ENCODE data around the gene PCDH9.

Gene PCDH9

DNA sequence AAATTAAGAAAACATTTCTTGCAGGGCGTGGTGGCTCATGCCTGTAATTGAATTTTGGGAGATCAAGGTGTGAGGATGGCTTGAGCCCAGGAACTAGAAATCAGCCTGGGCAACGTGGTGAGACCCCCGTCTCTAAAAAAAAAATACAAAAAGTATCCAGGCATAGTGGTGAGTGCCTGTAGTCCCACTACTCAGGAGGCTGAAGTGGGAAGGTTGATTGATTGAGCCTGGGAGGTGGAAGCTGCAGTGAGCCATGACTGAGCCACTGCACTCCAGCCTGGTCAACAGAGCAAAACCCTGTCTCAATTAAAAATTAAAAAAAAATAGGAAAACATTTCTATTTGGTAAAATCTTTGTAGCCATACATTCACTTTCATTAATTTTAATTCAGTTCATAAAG, 526.5 kb downstream of the PCDH9 start:
- Mint-ChIP-seq H3K9me3 (no peaks in the 10 kb centered on the region), H3K36me3 (ENCODE audit: low read depth) (no peaks in the 10 kb centered on the region), H3K4me3 (no peak overlapping the region), H3K4me1 (no peaks in the 10 kb centered on the region), H3K27me3 (no peaks in the 10 kb centered on the region), H3K27ac (no peak overlapping the region)
- no peak for DNase-seq
- no peak for ATAC-seq

DNA sequence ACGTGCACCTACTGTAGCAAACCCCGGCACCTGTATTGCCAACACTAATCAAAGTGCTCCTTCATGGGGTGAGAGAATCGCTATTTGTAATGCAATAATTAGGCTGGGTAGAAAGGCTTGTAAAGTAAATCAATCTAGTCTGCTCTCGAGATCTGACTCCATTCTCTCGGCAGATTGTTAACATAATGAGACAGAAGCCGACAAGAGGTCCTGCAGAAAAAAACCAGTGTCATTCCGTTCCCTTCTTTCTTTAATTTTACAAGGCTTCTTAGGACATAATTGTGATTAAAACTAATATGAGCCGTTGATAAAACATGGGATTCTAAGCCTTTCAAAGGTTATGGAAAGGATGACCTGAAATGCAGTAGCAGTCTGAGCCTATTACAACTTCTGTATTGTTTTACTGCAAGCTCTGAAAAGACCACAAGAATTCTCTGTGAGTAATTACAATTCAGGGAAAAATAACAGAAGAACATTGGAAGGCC, 530.0 kb downstream of the PCDH9 start:
- ATAC-seq (no peak), DNase-seq (no peak)
- no peaks in the 10 kb centered on the region for H3K27me3 Mint-ChIP-seq
- no peaks in the 10 kb centered on the region for H3K36me3 Mint-ChIP-seq (ENCODE audit: low read depth)
- H3K4me1 Mint-ChIP-seq, result no peaks in the 10 kb centered on the region
- H3K27ac Mint-ChIP-seq, result no peak overlapping the region
- no peaks in the 10 kb centered on the region for H3K9me3 Mint-ChIP-seq
- H3K4me3 Mint-ChIP-seq, result no peak overlapping the region

DNA sequence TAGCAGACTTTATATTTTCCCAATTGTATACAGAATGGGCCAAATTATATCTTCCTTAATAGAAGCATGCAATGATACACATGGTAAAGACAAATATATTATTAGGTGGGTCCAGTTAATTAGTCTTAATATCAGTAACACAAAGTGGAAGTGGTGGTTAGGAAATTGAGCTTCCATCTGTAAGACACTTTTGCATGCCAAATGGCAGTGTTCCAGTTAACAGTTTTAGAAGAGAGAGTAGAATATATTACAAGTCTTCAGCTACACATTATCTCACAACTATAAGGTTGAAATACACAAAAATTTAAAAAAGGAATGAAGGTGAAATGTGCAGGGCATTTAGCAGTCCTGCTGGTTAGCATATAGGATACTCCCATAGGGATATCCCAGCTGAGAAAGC, 536.5 kb downstream of the PCDH9 start:
- no peak overlapping the region for H3K27ac Mint-ChIP-seq

DNA sequence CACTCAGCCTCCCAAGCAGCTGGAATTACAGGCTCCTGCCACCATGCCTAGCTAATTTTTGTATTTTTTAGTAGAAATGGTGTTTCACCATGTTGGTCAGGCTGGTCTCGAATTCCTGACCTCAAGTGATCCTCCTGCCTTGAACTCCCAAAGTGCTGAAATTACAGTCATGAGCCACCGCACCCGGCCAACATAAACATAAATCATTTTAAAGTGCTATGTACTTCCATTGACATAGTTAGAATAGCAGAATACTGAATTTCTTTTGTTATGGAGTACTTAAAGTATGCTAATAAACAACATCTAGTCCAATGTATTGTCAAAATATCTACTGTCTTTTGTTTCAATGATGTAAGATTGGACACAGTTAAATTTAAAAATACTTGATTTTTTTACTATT, 539.0 kb downstream of the PCDH9 start:
- H3K4me1 Mint-ChIP-seq, result no peaks in the 10 kb centered on the region
- no peak overlapping the region for H3K4me3 Mint-ChIP-seq
- H3K27me3 Mint-ChIP-seq, result no peaks in the 10 kb centered on the region
- H3K9me3 Mint-ChIP-seq, result no peaks in the 10 kb centered on the region
- no peak for ATAC-seq
- no peaks in the 10 kb centered on the region for H3K36me3 Mint-ChIP-seq (ENCODE audit: low read depth)
- DNase-seq, result no peak
- H3K27ac Mint-ChIP-seq, result no peak overlapping the region

More for the DNA sequence above, 536.5 kb downstream of the PCDH9 start:
- DNase-seq (no peak), ATAC-seq (no peak)
- H3K4me1 Mint-ChIP-seq, result no peaks in the 10 kb centered on the region
- H3K9me3 Mint-ChIP-seq, result no peaks in the 10 kb centered on the region
- no peak overlapping the region for H3K4me3 Mint-ChIP-seq
- H3K27me3 Mint-ChIP-seq, result no peaks in the 10 kb centered on the region
- no peaks in the 10 kb centered on the region for H3K36me3 Mint-ChIP-seq (ENCODE audit: low read depth)

DNA sequence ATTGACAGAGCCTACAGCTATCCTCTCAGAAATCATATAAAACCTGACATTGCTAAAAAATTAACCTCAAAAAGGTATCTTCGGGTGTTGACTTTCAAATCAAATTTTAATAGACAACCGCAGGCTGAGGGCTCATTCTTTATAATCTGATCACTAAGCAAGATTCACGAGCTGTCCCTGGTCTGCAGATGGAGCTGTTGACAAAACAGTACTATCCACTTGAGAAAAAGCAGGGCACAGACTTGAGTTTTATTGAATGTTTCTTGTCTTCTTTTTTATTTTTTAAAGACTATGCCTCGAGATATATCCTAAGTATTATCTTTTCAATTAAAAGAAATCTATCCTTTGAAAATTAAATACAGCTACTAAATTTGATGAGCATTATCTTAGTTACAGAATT, 540.5 kb downstream of the PCDH9 start:
- H3K36me3 Mint-ChIP-seq (ENCODE audit: low read depth), result peaks cover 2% of the 10 kb centered on the region
- H3K4me1 Mint-ChIP-seq, result no peaks in the 10 kb centered on the region
- ATAC-seq (no peak), DNase-seq (no peak)
- no peak overlapping the region for H3K4me3 Mint-ChIP-seq
- H3K9me3 Mint-ChIP-seq, result peaks cover 3% of the 10 kb centered on the region
- H3K27me3 Mint-ChIP-seq, result no peaks in the 10 kb centered on the region
- no peak overlapping the region for H3K27ac Mint-ChIP-seq

DNA sequence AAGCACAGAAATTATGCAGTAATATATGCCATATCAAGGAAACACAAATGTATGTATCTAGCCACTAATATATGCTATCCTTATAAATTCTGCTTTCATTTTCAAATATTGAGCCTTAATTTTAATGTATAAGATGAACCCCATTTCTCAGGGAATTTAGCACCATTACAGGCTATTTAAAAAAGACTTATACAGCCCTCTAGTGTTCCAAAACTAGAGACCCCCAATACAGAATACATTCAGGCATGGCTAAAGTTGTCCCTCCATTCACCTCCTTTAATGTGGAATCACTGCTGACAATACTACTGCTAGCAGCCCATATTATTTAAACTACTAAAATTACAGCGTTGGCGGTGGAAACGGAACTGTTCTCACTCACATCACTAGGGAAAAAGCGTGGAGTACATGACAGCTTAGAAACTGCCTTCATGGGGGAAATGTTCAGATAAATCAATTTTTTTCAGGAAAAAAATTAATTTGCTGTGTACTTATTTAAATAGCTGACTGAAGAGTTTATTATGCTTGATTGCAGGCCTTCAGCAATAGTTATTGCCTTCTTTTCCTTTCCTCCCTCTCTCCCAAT, 541.0 kb downstream of the PCDH9 start:
- H3K4me3 Mint-ChIP-seq, result no peak overlapping the region
- peaks cover 3% of the 10 kb centered on the region for H3K36me3 Mint-ChIP-seq (ENCODE audit: low read depth)
- no peaks in the 10 kb centered on the region for H3K4me1 Mint-ChIP-seq
- peaks cover 5% of the 10 kb centered on the region for H3K9me3 Mint-ChIP-seq
- no peak for ATAC-seq
- DNase-seq, result no peak
- H3K27ac Mint-ChIP-seq, result no peak overlapping the region
- no peaks in the 10 kb centered on the region for H3K27me3 Mint-ChIP-seq

DNA sequence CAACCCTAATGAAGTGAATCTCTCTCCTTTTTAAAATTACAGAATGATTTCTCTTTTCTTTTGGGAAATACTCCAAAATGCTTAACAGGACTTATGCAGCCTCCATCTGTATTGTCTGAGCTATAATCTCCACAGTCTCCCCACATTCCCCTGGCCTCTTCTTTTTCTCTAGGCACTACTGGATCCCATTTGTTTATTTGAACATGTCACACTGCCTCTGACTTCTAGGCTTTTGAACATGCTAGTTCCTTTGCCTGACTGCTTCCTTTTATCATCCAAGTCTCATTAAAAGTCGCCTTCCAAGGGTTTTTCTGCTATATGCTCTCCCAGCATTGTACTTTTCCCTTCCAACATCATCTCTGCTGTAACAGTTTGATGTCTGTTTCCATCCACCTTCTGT, 548.7 kb downstream of the PCDH9 start:
- DNase-seq (no peak), ATAC-seq (no peak)
- Mint-ChIP-seq H3K9me3 (peaks cover 5% of the 10 kb centered on the region), H3K36me3 (ENCODE audit: low read depth) (peaks cover 3% of the 10 kb centered on the region), H3K27me3 (no peaks in the 10 kb centered on the region), H3K27ac (no peak overlapping the region), H3K4me3 (no peak overlapping the region), H3K4me1 (no peaks in the 10 kb centered on the region)

DNA sequence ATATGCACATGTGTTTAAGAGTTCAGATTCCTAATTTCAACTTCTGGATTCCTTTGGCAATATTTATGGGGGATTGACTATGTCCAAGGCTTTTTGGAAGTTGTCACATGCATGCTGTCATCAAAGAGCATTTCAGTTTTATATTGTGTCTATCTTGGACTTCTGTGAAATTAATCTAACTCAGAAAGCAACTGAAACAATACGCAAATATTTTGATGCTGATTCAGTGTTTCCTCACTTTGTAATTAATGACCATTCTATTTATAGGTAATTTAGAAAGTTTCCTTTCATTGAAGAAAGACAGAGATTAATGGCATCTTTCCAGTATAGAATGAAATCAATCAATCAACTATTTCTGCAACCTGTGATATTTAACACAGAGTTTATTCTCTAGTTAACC, 550.1 kb downstream of the PCDH9 start:
- H3K4me1 Mint-ChIP-seq, result no peaks in the 10 kb centered on the region
- H3K27me3 Mint-ChIP-seq, result no peaks in the 10 kb centered on the region
- peaks cover 5% of the 10 kb centered on the region for H3K9me3 Mint-ChIP-seq
- DNase-seq, result no peak
- no peak overlapping the region for H3K27ac Mint-ChIP-seq
- no peak overlapping the region for H3K4me3 Mint-ChIP-seq
- ATAC-seq, result no peak
- peaks cover 3% of the 10 kb centered on the region for H3K36me3 Mint-ChIP-seq (ENCODE audit: low read depth)

DNA sequence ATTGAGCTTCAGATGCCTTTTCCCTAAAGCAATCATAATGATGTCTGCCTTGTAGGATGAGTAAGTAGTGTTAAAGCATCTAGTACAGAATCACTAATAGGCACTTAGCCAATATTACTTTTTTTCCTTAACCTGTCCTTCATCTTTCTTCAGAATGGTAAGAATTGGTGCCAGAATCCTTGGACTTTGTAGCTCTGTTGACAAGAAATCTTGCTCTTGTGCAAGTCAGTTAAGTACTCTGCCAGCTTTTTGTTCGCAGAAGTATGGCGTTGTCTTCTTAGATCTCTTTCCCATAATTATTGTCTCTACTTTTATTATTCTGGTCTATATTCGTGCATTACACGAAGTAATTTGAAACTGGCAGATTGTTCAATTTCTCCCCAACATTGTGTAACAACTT, 554.5 kb downstream of the PCDH9 start:
- H3K4me3 Mint-ChIP-seq, result no peak overlapping the region
- no peak for DNase-seq
- ATAC-seq, result no peak
- H3K4me1 Mint-ChIP-seq, result no peaks in the 10 kb centered on the region
- peaks cover 5% of the 10 kb centered on the region for H3K9me3 Mint-ChIP-seq
- H3K36me3 Mint-ChIP-seq (ENCODE audit: low read depth), result no peaks in the 10 kb centered on the region
- H3K27ac Mint-ChIP-seq, result no peak overlapping the region
- H3K27me3 Mint-ChIP-seq, result no peaks in the 10 kb centered on the region

DNA sequence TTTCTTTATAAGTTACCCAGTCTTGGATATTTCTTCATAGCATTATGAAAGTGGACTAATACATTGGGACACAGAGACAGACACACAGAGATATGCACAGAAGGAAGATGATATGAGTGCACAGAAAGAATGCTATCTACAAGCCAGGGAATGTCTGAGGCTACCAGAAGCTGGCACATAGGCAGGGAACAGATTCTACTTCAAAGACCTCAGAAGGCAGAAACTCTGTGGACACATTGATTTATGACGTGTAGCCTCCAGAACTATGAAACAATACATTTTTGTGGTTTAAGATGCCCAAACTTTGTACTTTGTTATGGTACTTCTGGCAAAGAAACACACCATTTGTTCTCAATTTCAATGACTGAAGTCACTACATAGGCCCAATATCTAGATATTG, 556.7 kb downstream of the PCDH9 start:
- no peak overlapping the region for H3K27ac Mint-ChIP-seq
- H3K9me3 Mint-ChIP-seq, result peaks cover 5% of the 10 kb centered on the region
- no peaks in the 10 kb centered on the region for H3K36me3 Mint-ChIP-seq (ENCODE audit: low read depth)
- no peak for ATAC-seq
- no peak for DNase-seq
- H3K27me3 Mint-ChIP-seq, result no peaks in the 10 kb centered on the region
- H3K4me3 Mint-ChIP-seq, result no peak overlapping the region
- H3K4me1 Mint-ChIP-seq, result no peaks in the 10 kb centered on the region

DNA sequence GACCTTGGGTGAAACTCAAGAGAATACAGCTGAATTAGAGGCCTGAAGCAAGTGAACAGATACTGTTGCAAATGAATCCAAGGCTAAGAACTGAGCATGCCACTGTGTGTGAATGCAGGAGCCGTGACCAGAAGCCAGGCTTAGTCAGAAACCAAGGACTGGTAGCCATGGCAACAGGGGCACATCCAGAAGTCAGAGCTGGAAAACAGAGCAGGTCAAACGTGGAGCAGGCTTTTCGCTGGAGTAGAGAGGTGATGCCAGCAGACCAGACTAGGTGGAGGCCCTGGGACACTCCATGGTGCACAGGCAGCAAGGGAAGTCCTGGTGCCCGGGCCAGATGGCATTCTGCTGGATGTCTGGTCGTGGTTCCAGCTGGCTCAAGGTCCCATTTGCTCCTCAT, 564.1 kb downstream of the PCDH9 start:
- DNase-seq, result no peak
- Mint-ChIP-seq H3K27ac (no peak overlapping the region), H3K27me3 (no peaks in the 10 kb centered on the region), H3K36me3 (ENCODE audit: low read depth) (no peaks in the 10 kb centered on the region), H3K4me1 (no peaks in the 10 kb centered on the region), H3K9me3 (peaks cover 11% of the 10 kb centered on the region), H3K4me3 (no peak overlapping the region)
- no peak for ATAC-seq

DNA sequence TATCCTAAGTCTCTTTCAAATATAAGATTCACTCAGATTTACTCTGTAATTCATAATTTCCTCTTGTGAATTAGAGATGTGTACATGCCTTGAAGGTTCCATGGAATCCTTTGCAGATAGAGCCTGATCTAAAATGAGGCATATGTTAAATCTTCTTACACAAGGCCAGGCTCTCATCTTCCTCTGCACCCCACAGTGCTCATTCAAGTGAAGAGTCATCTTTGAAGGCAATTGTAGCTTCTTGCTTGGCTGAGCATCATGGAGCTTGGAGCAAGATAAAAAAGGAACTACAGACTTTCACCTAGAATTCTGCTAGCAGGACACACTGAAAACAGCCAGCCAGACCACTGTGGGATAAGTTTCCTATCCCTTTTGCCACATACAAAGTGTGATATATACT, 566.4 kb downstream of the PCDH9 start:
- Mint-ChIP-seq H3K4me1 (peaks cover 6% of the 10 kb centered on the region), H3K9me3 (peaks cover 15% of the 10 kb centered on the region), H3K4me3 (no peak overlapping the region), H3K27me3 (no peaks in the 10 kb centered on the region), H3K36me3 (ENCODE audit: low read depth) (no peaks in the 10 kb centered on the region), H3K27ac (no peak overlapping the region)
- no peak for ATAC-seq
- no peak for DNase-seq

DNA sequence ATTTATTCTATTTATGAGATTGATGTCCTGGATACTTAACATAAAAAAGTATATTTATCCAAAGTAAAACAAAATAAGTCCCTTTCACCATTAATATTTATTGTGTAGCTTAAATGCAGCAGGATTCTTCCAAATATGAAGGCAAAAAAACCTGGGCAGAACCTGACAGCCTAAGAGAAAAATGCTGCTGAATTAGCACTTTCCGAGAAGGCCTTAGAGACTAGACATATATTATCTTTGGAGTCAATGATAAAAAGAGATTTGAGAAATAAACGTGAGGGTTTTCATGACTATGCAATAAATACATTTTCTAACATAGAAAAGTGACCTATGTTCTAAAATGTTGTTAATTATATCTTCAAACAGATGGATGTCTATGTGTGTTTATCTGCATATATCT, 566.9 kb downstream of the PCDH9 start:
- Mint-ChIP-seq H3K27ac (no peak overlapping the region), H3K4me1 (peaks cover 6% of the 10 kb centered on the region), H3K4me3 (no peak overlapping the region), H3K9me3 (peaks cover 15% of the 10 kb centered on the region), H3K27me3 (no peaks in the 10 kb centered on the region), H3K36me3 (ENCODE audit: low read depth) (no peaks in the 10 kb centered on the region)
- DNase-seq (no peak), ATAC-seq (no peak)

DNA sequence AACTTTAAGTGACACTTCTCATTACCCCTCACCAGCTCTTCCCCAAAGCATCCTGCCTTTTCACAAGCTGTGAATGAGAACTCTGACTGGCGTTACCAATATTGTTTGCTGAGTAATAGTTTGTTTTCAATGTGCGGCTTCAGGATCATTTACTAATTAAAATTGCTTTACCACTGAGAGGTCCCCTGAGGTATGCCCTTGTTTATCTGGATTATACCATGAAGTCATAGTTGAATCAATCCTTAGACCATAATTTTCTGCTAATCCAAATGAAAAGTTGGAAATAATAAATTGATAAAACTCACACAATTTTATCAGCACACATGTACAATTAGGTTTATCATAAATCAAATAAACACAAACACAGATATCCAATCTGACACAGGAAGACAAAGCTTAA, 568.8 kb downstream of the PCDH9 start:
- Mint-ChIP-seq H3K36me3 (ENCODE audit: low read depth) (no peaks in the 10 kb centered on the region), H3K4me3 (no peak overlapping the region), H3K27me3 (no peaks in the 10 kb centered on the region), H3K9me3 (peaks cover 15% of the 10 kb centered on the region), H3K27ac (no peak overlapping the region), H3K4me1 (peaks cover 6% of the 10 kb centered on the region)
- DNase-seq, result no peak
- ATAC-seq, result no peak

DNA sequence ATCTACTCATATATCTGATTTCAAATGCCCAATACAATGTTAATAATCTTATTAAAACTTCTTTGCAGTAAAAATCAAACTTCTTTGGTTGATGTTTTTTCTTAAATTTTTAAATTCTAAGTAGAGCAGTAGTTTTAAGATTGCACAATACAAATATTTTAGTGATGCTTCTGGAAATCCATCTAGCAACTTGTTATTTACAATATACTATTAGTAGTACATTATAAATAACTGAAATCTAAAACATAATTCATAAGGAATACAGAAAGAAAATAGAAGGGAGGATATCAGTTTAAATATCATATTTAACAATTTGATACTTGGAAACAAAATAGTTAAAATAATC, 569.7 kb downstream of the PCDH9 start:
- Mint-ChIP-seq H3K4me3 (no peak overlapping the region), H3K36me3 (ENCODE audit: low read depth) (no peaks in the 10 kb centered on the region), H3K4me1 (peaks cover 6% of the 10 kb centered on the region), H3K27me3 (no peaks in the 10 kb centered on the region), H3K9me3 (peaks cover 15% of the 10 kb centered on the region), H3K27ac (no peak overlapping the region)
- ATAC-seq (no peak), DNase-seq (no peak)

All from activated naive CD8-positive, alpha-beta T cell treated with anti-CD3 and anti-CD28 coated beads, Interleukin-2, amount 50 U/mL, for 24 hours (primary cell).